ENCODE measurements around the gene HIRIP3. TPM values are rescaled to one million over a fixed set of nuclear protein-coding genes. Genes with fewer than 3 reads are reported as not detected.

The HIRIP3 gene
- total RNA-seq, 1 experiment from 2014 or later = 25.3 TPM

GRCh38 chr16:29983420-29984136 is 11.8 kb downstream of the HIRIP3 start:
- POLR2A ChIA-PET = interaction anchor here (0.5 kb wide), 1 partner anchor 651 kb away, joined by 4 read pairs; no protein-coding TSS in a partner anchor

More at GRCh38 chr16:29983420-29984136, 11.8 kb downstream of the HIRIP3 start:
- CTCF ChIA-PET = interaction anchor here (0.8 kb wide), 1 partner anchor 361 kb away, joined by 3 read pairs; no protein-coding TSS in a partner anchor
- no peak overlapping the region for H3K4me3 ChIP-seq (ENCODE audit: low read depth in 2 of 2, low read length in 2 of 2)
- ATAC-seq = no peak
- DNase-seq (ENCODE audit: low read depth, low spot score) = no peak
- H3K36me3 ChIP-seq (ENCODE audit: control insufficient read depth, insufficient read depth, low read length) = peaks cover 31% of the 10 kb centered on the region
- no peaks in the 10 kb centered on the region for H3K27me3 ChIP-seq (ENCODE audit: control insufficient read depth, insufficient read depth, low read length)
- intact Hi-C loops (cut with micrococcal nuclease; ENCODE audit: unreplicated experiment) (no loop called here), in situ Hi-C loops (cut with HindIII; ENCODE audit: low pct_unique_long_range_greater_than_20kb, low sequenced_read_pairs) (no loop called here)
- no peak overlapping the region for H3K27ac ChIP-seq (ENCODE audit: low read length)
- H3K9me3 ChIP-seq (ENCODE audit: control insufficient read depth, insufficient read depth, low read depth, low read length) = no peaks in the 10 kb centered on the region
- H3K4me1 ChIP-seq (ENCODE audit: control insufficient read depth, insufficient read depth, low read length) = no peaks in the 10 kb centered on the region
- TF ChIP-seq TCF7L2 (IDR thresholded peaks at IDR 0.05; ENCODE audit: low read depth, low read length) (no peak), REST (IDR thresholded peaks at IDR 0.05; ENCODE audit: insufficient read depth in 1 of 2, low read depth in 2 of 2, low read length in 1 of 2) (no peak), POLR2AphosphoS5 (IDR thresholded peaks at IDR 0.05; ENCODE audit: low read depth, low read length) (no peak), SIN3A (IDR thresholded peaks at IDR 0.05; ENCODE audit: borderline replicate concordance, insufficient read depth, low read depth, low read length) (no peak), CTCF (IDR thresholded peaks at IDR 0.05) (no peak)
- BruUV-seq (replicated peaks) = no TSS peak

All from Panc1 (cell line).